ENCODE data around the gene SNAPC4.
A peak's percentile ranks its signal among the peaks of the same experiment; 100 is the strongest.
"Not testable (repeated sequence)": the region's sequence is repeated elsewhere in the genome, so short reads cannot be mapped to it uniquely, and the experiment has no call there.

Gene SNAPC4

GRCh38 chr9:136433043-136433715 is 33.2 kb upstream of the SNAPC4 start:
- no peak for DNase-seq (ENCODE audit: low spot score)
- FAIRE-seq: no peak

GRCh38 chr9:136432591-136432990 is 32.6 kb upstream of the SNAPC4 start:
- no peak for DNase-seq (ENCODE audit: low spot score)
- no peak for FAIRE-seq

GRCh38 chr9:136431782-136432350 is 31.9 kb upstream of the SNAPC4 start:
- no peak for FAIRE-seq

GRCh38 chr9:136430588-136431234 is 30.7 kb upstream of the SNAPC4 start:
- no peak for FAIRE-seq

More at GRCh38 chr9:136431782-136432350, 31.9 kb upstream of the SNAPC4 start:
- no peak for DNase-seq (ENCODE audit: low spot score)

GRCh38 chr9:136429683-136430491 is 29.9 kb upstream of the SNAPC4 start:
- FAIRE-seq: no peak
- no peak for DNase-seq (ENCODE audit: low spot score)

More at GRCh38 chr9:136430588-136431234, 30.7 kb upstream of the SNAPC4 start:
- no peak for DNase-seq (ENCODE audit: low spot score)

- FAIRE-seq (no peak), DNase-seq (ENCODE audit: low spot score) (no peak)
Observed at GRCh38 chr9:136429075-136429628, 29.2 kb upstream of the SNAPC4 start.

GRCh38 chr9:136426787-136427186 is 26.8 kb upstream of the SNAPC4 start:
- DNase-seq (ENCODE audit: low spot score) (no peak), FAIRE-seq (no peak)

- DNase-seq (ENCODE audit: low spot score); FAIRE-seq: not testable (repeated sequence)
Observed at GRCh38 chr9:136425367-136425766, 25.4 kb upstream of the SNAPC4 start.

- FAIRE-seq: no peak
- no peak for DNase-seq (ENCODE audit: low spot score)
Observed at GRCh38 chr9:136424750-136425362, 24.9 kb upstream of the SNAPC4 start.

GRCh38 chr9:136423432-136424146 is 23.6 kb upstream of the SNAPC4 start:
- FAIRE-seq: no peak

GRCh38 chr9:136422876-136423275 is 22.9 kb upstream of the SNAPC4 start:
- DNase-seq (ENCODE audit: low spot score) (no peak), FAIRE-seq (no peak)

More at GRCh38 chr9:136423432-136424146, 23.6 kb upstream of the SNAPC4 start:
- no peak for DNase-seq (ENCODE audit: low spot score)

GRCh38 chr9:136421791-136422190 is 21.8 kb upstream of the SNAPC4 start:
- DNase-seq (ENCODE audit: low spot score) (no peak), FAIRE-seq (no peak)

- no peak for FAIRE-seq
Observed at GRCh38 chr9:136419092-136419420, 19.1 kb upstream of the SNAPC4 start.

GRCh38 chr9:136418182-136419091 is 18.5 kb upstream of the SNAPC4 start:
- FAIRE-seq: peak; percentile 13

More at GRCh38 chr9:136419092-136419420, 19.1 kb upstream of the SNAPC4 start:
- DNase-seq (ENCODE audit: low spot score): no peak

GRCh38 chr9:136416914-136417313 is 16.9 kb upstream of the SNAPC4 start:
- no peak for FAIRE-seq

More at GRCh38 chr9:136418182-136419091, 18.5 kb upstream of the SNAPC4 start:
- no peak for DNase-seq (ENCODE audit: low spot score)

GRCh38 chr9:136416427-136416826 is 16.5 kb upstream of the SNAPC4 start:
- no peak for FAIRE-seq
- DNase-seq (ENCODE audit: low spot score): no peak

More at GRCh38 chr9:136416914-136417313, 16.9 kb upstream of the SNAPC4 start:
- DNase-seq (ENCODE audit: low spot score): no peak

- DNase-seq (ENCODE audit: low spot score) (no peak), FAIRE-seq (no peak)
Observed at GRCh38 chr9:136412962-136413361, 13.0 kb upstream of the SNAPC4 start.

GRCh38 chr9:136411378-136411777 is 11.4 kb upstream of the SNAPC4 start:
- DNase-seq (ENCODE audit: low spot score) (no peak), FAIRE-seq (no peak)

All from urothelium cell line (cell line).